HG03108 (cell line): ENCODE data around the gene DENND5A.
A peak's percentile ranks its signal among the peaks of the same experiment; 100 is the strongest.
"Not testable (repeated sequence)": the region's sequence is repeated elsewhere in the genome, so short reads cannot be mapped to it uniquely, and the experiment has no call there.

Experiments
- ATAC-seq: cut with Tn5 transposase; IDR thresholded peaks from one replicate; pipeline ENCODE4 v1.9.1; 2021; ENCODE audit warnings: moderate library complexity; ENCODE audit not compliant: unreplicated experiment

DENND5A gene

DNA sequence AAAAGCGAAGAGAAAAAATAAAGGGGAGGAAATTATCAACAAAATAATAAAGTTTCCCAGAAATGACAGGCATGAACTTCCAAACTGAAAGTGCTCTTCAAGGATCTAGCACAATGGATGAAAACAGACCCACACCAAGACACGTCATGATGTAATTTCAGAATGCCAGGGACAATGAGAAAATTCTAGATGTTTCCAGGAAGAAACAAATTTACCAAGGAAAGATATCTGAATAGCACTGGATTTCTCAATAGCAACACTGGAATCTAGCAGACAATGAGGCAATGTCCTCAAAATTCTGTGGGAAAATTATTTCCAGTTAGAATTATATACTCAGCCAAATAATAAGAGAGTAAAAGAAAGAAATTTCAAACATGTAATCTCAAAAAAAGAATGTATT, 46.0 kb downstream of the DENND5A start:
- ATAC-seq = no peak

DNA sequence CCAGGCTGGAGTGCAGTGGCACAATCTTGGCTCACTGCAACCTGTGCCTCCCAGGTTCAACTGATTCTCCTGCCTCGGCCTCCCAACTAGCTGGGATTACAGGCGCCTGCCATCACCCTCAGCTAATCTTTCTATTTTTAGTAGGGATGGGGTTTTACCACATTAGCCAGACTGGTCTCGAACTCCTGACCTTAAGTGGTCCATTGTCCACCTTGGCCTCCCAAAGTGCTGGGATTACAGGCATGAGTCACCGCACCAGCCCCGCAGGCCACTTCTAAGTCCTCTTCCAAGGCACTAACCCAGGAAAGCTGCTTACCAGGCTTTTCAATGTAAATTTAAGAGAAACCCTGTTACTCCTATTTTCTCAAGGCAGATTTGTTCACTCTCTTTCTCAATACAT, 50.4 kb downstream of the DENND5A start:
- no peak for ATAC-seq

DNA sequence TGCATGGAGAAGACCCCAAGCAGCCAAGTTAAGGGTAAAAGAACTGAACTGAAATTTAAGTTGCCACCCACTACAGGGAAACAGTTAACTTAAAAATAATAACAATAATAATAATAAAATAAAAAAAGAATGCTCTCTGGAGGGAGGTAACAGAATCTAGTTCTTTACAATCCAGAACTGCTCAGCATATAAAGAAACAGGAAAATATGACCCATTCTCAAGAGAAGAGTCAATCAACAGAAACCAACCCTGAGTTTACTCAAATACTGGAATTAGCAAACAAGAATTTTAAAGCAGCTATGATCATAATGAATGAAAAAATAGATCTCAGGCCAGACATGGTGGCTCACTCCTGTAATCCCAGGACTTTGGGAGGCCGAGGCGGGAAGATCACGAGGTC, 53.8 kb downstream of the DENND5A start:
- no peak for ATAC-seq

- ATAC-seq = no peak
These were observed 54.2 kb downstream of the DENND5A start for GRCh38 chr11:9210922-9211320.

DNA sequence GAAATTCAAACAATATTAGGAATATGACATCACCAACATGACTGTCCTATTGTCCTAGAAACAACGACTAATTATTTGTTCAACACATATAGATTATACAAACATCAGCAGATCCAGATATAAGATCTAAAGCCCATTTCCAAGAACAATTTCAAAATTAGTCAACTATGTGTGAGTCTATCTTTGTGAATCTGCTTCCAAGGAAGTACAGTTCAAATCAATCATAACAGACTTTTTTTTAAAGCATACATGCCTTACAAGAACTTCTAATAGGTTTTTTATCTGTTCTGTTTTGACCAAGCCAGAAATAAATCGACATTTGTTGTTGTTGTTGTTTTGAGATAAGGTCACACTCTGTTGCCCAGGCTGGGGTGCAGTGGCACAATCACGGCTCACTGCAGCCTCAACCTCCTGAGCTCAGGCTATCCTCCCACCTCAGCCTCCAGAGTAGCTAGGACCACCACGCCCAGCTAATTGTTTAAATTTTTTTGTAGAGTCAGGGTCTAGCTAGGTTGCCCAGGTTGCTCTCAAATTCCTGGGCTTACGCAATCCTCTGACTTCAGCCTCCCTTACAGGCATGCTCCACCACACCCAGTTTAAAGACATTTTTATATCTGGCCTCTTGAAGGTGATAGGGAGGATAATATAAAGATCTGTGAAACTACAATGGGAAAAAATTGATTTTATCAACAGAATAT, 54.8 kb downstream of the DENND5A start:
- no peak for ATAC-seq

GRCh38 chr11:9209604-9210003, 55.5 kb downstream of the DENND5A start:
- ATAC-seq = peak; percentile 23

DNA sequence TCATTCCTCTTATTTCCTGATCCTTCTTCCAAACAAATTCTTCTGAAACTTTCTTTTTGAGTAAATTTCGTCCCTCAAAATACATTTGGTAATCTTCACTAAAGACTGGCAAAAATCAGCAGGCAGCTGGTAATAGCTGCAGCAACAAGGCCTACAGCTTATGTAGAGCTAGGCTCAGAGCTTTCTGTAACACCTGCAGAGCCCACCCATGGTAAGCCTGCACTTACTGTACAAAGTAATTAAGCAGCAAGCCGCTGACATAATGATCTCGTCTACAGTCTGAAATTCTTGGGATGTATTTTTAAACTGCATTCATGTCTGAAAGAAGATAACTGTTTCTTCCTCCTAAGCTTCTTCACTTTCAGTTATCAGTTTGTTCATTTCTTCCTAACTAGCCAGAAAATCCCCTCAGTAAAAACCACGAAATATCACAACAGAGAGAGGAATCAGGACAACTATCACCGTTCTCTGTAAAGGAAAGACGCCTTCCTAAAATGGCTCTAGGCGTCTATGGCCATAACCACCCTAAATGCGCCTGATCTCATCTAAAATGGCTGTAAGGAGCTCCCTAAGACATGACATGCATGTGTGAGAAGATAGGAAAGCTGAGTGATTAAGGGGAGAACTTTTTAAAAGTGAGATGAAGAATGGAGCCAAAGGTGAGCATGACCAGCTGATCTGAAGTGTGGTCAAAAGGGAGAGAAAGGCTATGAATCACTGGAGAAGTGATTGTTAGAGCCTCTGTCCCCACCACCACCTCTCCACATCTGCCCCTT, 56.2 kb downstream of the DENND5A start:
- peak; percentile 35 for ATAC-seq

- no peak for ATAC-seq
These were observed 57.9 kb downstream of the DENND5A start for GRCh38 chr11:9207229-9207628.

GRCh38 chr11:9206496-9206895, 58.7 kb downstream of the DENND5A start:
- no peak for ATAC-seq

DNA sequence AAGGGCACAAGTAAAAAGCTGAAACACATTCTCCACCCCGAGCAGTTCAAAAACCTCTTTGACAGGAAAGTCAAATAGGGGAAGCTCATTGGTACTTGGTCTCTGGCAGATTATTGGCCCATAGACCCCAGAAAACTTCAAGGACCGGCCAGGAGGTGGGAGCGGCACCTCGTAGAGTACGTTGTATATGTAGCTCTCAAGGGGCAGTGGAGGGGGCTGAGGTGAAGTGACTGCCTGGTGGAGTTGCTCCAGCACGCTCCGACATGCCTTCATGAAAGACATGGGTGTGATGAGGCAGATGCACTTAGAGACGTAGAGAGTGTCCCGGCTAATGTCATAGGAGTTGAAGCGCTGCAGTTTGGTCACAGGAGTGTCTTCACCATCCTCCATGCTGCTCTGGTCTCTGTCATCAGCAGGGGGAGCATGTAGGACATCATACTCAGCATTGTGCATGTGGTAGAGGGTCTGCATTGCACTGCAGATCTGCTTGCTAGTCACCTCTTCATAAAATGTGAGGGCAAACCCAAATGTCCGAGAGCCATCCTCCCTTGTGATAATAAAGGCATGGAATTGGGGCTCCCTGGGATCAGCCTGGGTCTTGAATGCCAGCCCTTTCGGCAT, 61.3 kb downstream of the DENND5A start:
- no peak for ATAC-seq

DNA sequence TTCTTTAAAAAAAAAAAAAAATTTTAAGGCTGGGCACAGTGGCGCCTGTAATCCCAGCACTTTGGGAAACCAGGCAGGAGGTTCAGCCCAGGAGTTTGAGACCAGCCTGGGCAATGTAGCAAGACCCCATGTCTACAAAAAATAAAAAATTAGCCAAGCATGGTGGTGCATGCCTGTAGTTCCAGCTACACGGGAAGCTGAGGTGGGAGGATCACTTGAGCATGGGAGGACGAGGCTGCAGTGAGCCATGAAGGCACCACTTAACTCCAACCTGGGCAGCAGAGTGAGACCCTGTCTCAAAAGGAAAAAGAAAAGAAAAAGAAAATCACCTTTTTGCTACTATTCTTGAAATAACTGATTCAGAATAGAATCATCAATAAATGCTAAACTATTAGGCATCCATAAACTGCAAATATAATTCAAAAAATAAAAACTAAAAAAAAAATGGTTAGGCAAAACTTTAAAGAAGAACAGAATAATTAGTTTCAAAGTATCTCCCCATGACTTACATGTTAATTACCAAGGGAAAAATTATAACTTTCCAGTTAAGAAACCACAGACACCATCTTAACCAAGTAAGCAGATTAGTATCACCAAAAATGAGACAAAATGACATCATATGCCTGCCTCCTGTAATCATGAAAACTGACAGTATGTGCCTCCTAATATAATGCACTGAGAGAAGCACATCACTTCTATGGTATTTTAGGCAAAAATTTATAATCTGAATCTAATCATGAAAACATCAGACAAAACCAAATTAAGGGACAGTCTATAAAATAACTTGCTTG, 63.6 kb downstream of the DENND5A start:
- no peak for ATAC-seq

- no peak for ATAC-seq
These were observed 64.7 kb downstream of the DENND5A start for GRCh38 chr11:9200471-9200870.

DNA sequence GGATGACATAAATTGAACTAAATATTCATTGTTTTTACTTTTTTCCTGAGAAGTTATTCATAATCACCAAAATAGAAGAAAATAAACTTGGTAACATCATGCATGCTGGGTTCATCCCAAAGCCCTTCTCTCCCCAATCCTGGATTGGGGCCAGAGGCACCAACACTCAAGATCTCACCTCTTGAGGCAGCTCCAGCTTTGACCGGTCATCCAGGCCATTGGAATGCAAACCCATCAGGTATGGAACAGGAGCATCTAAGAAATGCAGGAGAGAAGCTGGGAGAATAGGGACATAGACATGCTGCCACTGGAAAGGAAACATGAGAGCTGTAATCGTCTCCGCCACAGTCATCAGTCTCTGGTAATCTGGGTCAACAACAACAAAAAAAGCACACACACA, 71.8 kb downstream of the DENND5A start:
- no peak for ATAC-seq

DNA sequence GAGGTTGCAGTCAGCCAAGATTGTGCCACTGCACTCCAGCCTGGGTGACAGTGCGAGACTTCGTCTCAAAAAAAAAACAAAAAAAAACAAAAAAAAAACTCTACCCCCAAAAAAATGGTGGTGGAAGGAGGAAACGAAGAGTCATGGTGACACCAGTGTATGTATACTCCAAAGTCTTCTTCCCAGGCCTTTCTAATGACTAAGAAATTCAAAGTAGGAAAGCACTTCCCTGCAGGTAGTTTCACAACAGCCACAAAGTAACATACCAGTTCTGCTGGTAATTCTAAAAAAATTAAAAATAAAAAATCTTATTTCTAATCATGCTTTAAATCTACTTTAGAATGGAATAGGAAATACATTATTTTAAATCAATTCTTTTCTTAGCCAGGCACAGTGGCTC, 72.6 kb downstream of the DENND5A start:
- no peak for ATAC-seq

DNA sequence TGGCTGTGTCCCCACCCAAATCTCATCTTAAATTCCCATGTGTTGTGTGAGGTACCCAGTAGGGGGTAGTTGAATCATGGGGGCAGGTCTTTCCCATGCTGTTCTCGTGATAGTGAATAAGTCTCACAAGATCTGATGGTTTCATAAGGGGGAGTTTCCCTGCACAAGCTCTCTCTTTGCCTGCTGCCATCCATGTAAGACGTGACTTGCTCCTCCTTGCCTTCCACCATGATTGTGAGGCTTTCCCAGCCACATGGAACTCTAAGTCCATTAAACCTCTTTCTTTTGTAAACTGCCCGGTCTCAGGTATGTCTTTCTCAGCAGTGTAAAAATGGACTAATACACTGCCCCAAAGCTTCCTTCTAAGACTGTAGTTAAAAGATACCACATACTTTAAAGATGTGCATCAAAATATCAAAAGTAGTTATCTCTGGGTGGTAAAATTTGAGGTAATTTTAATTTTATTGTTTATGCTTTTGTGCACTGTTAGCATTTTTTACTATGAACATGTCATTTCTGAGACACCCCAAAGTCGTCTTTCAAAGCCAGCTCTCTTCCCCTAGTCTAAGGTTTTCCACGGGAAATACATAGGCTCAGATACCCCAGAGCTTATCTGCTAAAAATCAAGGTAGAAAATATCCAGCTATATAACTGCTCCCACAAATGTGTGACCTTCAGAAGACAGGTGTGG, 74.7 kb downstream of the DENND5A start:
- ATAC-seq = not testable (repeated sequence)

GRCh38 chr11:9188860-9189259, 76.3 kb downstream of the DENND5A start:
- ATAC-seq = not testable (repeated sequence)

GRCh38 chr11:9187616-9188015, 77.5 kb downstream of the DENND5A start:
- ATAC-seq = no peak

GRCh38 chr11:9184516-9184915, 80.6 kb downstream of the DENND5A start:
- ATAC-seq = no peak

GRCh38 chr11:9182180-9182871, 82.8 kb downstream of the DENND5A start:
- ATAC-seq = no peak

DNA sequence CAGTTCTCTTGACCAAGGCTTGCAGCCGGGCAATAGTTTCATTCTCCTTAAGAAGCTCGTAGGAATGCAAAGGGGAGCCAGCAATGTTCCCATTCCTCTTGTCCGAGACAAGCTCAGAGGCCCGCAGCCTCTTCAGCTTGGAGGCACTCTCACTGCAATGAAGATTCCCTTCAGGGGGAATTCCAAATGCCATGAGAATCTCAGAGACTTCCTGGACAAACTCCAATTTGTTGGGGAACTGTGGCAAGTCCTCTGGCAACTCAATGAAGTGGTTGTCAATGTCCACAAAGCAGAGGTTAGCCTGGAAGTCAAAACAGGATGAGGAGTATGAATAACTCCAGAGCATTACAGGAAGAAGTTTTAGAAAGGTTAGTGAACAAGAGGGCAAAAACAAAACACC, 84.4 kb downstream of the DENND5A start:
- ATAC-seq = no peak
